GM12878 (cell line): ENCODE results near the gene BNC2. TPM values are rescaled to one million over a fixed set of nuclear protein-coding genes. Genes with fewer than 3 reads are reported as not detected.

Experiments used
- ATAC-seq: fragments of 200-7000 bp; cut with Tn5 transposase; 3 replicates; pipeline ENCODE4 v1.9.1; 2020; ENCODE audit warnings: mild to moderate bottlenecking, moderate library complexity
- BruUV-seq: library from RNA; stranded (reverse); fragments of 400-500 nt; replicated peaks from 2 replicates; lab custom pipeline; 2021; lab: Mats Ljungman, UMichigan
- CTCF ChIA-PET: fragments of 300-600 bp; sonication (Branson Sonifier 250); formaldehyde crosslinking; extraction: SDS; loops from one replicate; lab custom pipeline; 2021; ENCODE audit warnings: inconsistent platforms; lab: Yijun Ruan, JAX
- POLR2A ChIA-PET: fragments of 350-600 bp; formaldehyde crosslinking; extraction: SDS; loops from one replicate; lab custom pipeline; 2021; ENCODE audit warnings: inconsistent platforms; lab: Charles Lee
- RAD21 ChIA-PET: fragments of 300-600 bp; sonication (Branson Sonifier 250); formaldehyde crosslinking; loops from one replicate; lab custom pipeline; 2023; ENCODE audit warnings: antibody characterized with exemption; ENCODE audit not compliant: unreplicated experiment; lab: Charles Lee
- SMC1A ChIA-PET: fragments of 300-600 bp; sonication (Branson Sonifier 250); formaldehyde crosslinking; loops from one replicate; lab custom pipeline; 2023; ENCODE audit not compliant: unreplicated experiment, uncharacterized antibody; lab: Charles Lee
- DNase-seq: peaks from one replicate; pipeline ENCODE4 v3.0.0-alpha.2; 2011; ENCODE audit warnings: low read depth, low spot score
- FAIRE-seq: peaks from 3 replicates; lab custom pipeline; 2011; peaks lifted over from hg19 to GRCh38; lab: Jason Lieb, UNC
- H2AFZ ChIP-seq: 2 replicates; pipeline ENCODE4 v1.6.0; 2011; ENCODE audit warnings: low read depth, low read length, control low read depth; ENCODE audit not compliant: control insufficient read depth
- H3K27ac ChIP-seq: 2 replicates; pipeline ENCODE4 v1.5.1; 2011; ENCODE audit warnings: control low read depth; ENCODE audit not compliant: control insufficient read depth, insufficient read depth
- H3K27me3 ChIP-seq, 2 experiments: replicated peaks in 1 of 2; 2 replicates each; pipeline versions ENCODE4 v1.6.0 to v1.6.1; 2011; ENCODE audit warnings: low read length in 1 of 2; ENCODE audit not compliant: control insufficient read depth in 2 of 2, insufficient read depth in 2 of 2
- H3K36me3 ChIP-seq, 2 experiments: 2 replicates each; pipeline ENCODE4 v1.5.1; 2011; ENCODE audit warnings: low read length in 1 of 2; ENCODE audit not compliant: control insufficient read depth in 2 of 2, insufficient read depth in 2 of 2
- H3K4me1 ChIP-seq: 2 replicates; pipeline ENCODE4 v1.6.1; 2011; ENCODE audit warnings: mild to moderate bottlenecking, low read length, moderate library complexity, mixed read lengths; ENCODE audit not compliant: control insufficient read depth, insufficient read depth
- H3K4me2 ChIP-seq: 2 replicates; pipeline ENCODE4 v1.6.0; 2011; ENCODE audit warnings: control low read depth; ENCODE audit not compliant: control insufficient read depth, insufficient read depth
- H3K4me3 ChIP-seq: fragments of 200-600 bp; sonication (generic); 2 replicates; pipeline ENCODE4 v1.5.1; 2016
- H3K79me2 ChIP-seq: 2 replicates; pipeline ENCODE4 v1.6.0; 2011; ENCODE audit warnings: low read length; ENCODE audit not compliant: control insufficient read depth, insufficient read depth
- H3K9ac ChIP-seq: 2 replicates; pipeline ENCODE4 v1.8.0; 2011; ENCODE audit warnings: low read length, control low read depth, mixed read lengths; ENCODE audit not compliant: control insufficient read depth, insufficient read depth
- H3K9me3 ChIP-seq: replicated peaks from 3 replicates; pipeline ENCODE4 v1.5.1; 2011; ENCODE audit warnings: mild to moderate bottlenecking, low read length; ENCODE audit not compliant: control insufficient read depth, insufficient read depth
- H4K20me1 ChIP-seq: 2 replicates; pipeline ENCODE4 v1.6.0; 2011; ENCODE audit not compliant: control insufficient read depth, insufficient read depth
- IKZF1 ChIP-seq: fragments of 450-650 bp; conservative IDR thresholded peaks from 2 replicates; pipeline ENCODE4 v1.6.1; 2017; ENCODE audit warnings: antibody characterized with exemption, mild to moderate bottlenecking
- KAT2A ChIP-seq: conservative IDR thresholded peaks from 2 replicates; pipeline ENCODE4 v1.6.1; 2011; ENCODE audit warnings: low read depth, low read length; ENCODE audit not compliant: control insufficient read depth
- NFYB ChIP-seq: IDR thresholded peaks from 2 replicates; pipeline ENCODE4 v1.6.1; 2011; ENCODE audit warnings: low read depth, mild to moderate bottlenecking, low read length, improper control_type of control experiment, moderate library complexity; ENCODE audit not compliant: insufficient read depth
- NR2C1 ChIP-seq: fragments of 450-650 bp; IDR thresholded peaks from 2 replicates; pipeline ENCODE4 v1.6.1; 2017; ENCODE audit warnings: antibody characterized with exemption, mild to moderate bottlenecking, moderate library complexity
- POLR2A ChIP-seq: IDR thresholded peaks from 2 replicates; pipeline ENCODE4 v1.6.1; 2011; ENCODE audit warnings: low read depth, mild to moderate bottlenecking, low read length
- RFX5 ChIP-seq: IDR thresholded peaks from 2 replicates; pipeline ENCODE4 v1.6.1; 2011; ENCODE audit warnings: low read depth, low read length, improper control_type of control experiment
- TAF1 ChIP-seq: IDR thresholded peaks from 2 replicates; pipeline ENCODE4 v1.6.1; 2011; ENCODE audit warnings: mild to moderate bottlenecking, low read depth, low read length, borderline replicate concordance
- ZBED1 ChIP-seq: IDR thresholded peaks from 2 replicates; pipeline ENCODE4 v1.6.1; 2016; ENCODE audit warnings: borderline replicate concordance
- ZNF24 ChIP-seq: fragments of 450-650 bp; IDR thresholded peaks from 2 replicates; pipeline ENCODE4 v1.6.1; 2017; ENCODE audit warnings: antibody characterized with exemption, mild to moderate bottlenecking
- ZNF274 ChIP-seq: IDR thresholded peaks from one replicate; pipeline ENCODE4 v1.8.0; 2011; ENCODE audit not compliant: insufficient read length, insufficient read depth
- ZNF384 ChIP-seq: IDR thresholded peaks from 2 replicates; pipeline ENCODE4 v1.6.1; 2012; ENCODE audit warnings: low read depth, mild to moderate bottlenecking, low read length, improper control_type of control experiment, borderline replicate concordance
- in situ Hi-C: fragments of 300-500 bp; cut with MboI; formaldehyde crosslinking; loops from 9 replicates; pipeline ENCODE4 v1.14.3; 2018; ENCODE audit warnings: mixed read lengths
- intact Hi-C: fragments of 100-400 bp; cut with micrococcal nuclease; formaldehyde crosslinking; loops from one replicate; pipeline ENCODE4 v1.14.2; 2022; ENCODE audit not compliant: unreplicated experiment
- polyA plus RNA-seq, 11 experiments: library from polyadenylated mRNA; depleted of rRNA in 4 of 11; unstranded in 6 of 11; stranded (reverse) in 5 of 11; fragments of >200 nt; fragmentation: Nextera tagmentation in 4 of 11; fragmentation: Illumina TruSeq in 1 of 11; extraction: Ambion mirVana in 4 of 11; extraction: Trizol in 1 of 11; gene quantifications; 1 replicate in 1 of 11; 2 replicates in 10 of 11; pipeline versions ENCODE4 v1.2.1 to v1.2.3, GENCODE V29; 2011 to 2016; ENCODE audit warnings: inconsistent platforms in 2 of 11, missing spikeins in 2 of 11, low read depth in 1 of 11
- total RNA-seq, 4 experiments: library from RNA; depleted of rRNA in 3 of 4; stranded (reverse); fragments of >200 nt in 3 of 4; fragmentation: Illumina TruSeq in 1 of 4; extraction: Trizol in 1 of 4; gene quantifications; 2 replicates each; pipeline versions ENCODE4 v1.2.1 to v1.2.3, GENCODE V29; 2013 to 2021
- TF ChIP-seq, protein P1 (sequence below): IDR thresholded peaks from 2 replicates; pipeline ENCODE4 v1.6.1; 2012; ENCODE audit warnings: improper control_type of control experiment, low read depth, low read length; ENCODE audit not compliant: insufficient replicate concordance
- TF ChIP-seq, protein P2 (sequence below): IDR thresholded peaks from 2 replicates; pipeline ENCODE4 v1.6.1; 2011; ENCODE audit warnings: low read depth, low read length, improper control_type of control experiment, borderline replicate concordance

Gene BNC2
- total and polyA plus RNA-seq, 10 of the 15 experiments (the other 5 are each of a cell fraction or from before 2014, with no cell fraction given), result 0.05 to 14.5 (median 0.26) TPM

- ChIA-PET SMC1A (interaction anchor here (0.5 to 3.2 kb wide), 8 partner anchors 8 to 120 kb away, joined by 3 to 17 read pairs (median 3); no protein-coding TSS in a partner anchor), RAD21 (interaction anchor here (1.1 kb wide), 1 partner anchor 28 kb away, joined by 5 read pairs; no protein-coding TSS in a partner anchor), CTCF (interaction anchor here (0.6 to 0.7 kb wide), 3 partner anchors 22 to 1830 kb away, joined by 3 read pairs; no protein-coding TSS in a partner anchor), POLR2A (interaction anchor here (0.6 to 1.0 kb wide), 3 partner anchors 24 to 69 kb away, joined by 3 to 4 read pairs (median 3); no protein-coding TSS in a partner anchor)
- no peak for ATAC-seq
- Histone ChIP-seq H3K79me2 (no peaks in the 10 kb centered on the region), H3K9ac (no peak overlapping the region), H3K27ac (no peak overlapping the region), H3K27me3 (no peaks in the 10 kb centered on the region), H2AFZ (no peak overlapping the region), H3K4me3 (no peak overlapping the region), H3K9me3 (no peaks in the 10 kb centered on the region), H3K4me2 (no peak overlapping the region), H3K4me1 (peaks cover 8% of the 10 kb centered on the region; the same call in 1 of the 2 replicates), H3K36me3 (no peaks in the 10 kb centered on the region), H4K20me1 (no peaks in the 10 kb centered on the region)
- intact Hi-C loops (loop anchor here (5.0 kb wide), 1 partner anchor 264 kb away; no protein-coding TSS in a partner anchor), in situ Hi-C loops (no loop called here)
- BruUV-seq, result no TSS peak
- DNase-seq, result no peak
- TF ChIP-seq ZNF24, result no peak
- TF ChIP-seq RFX5, result no peak
- no peak for TF ChIP-seq KAT2A
- no peak for TF ChIP-seq ZNF384
- TF ChIP-seq, protein P1, sequence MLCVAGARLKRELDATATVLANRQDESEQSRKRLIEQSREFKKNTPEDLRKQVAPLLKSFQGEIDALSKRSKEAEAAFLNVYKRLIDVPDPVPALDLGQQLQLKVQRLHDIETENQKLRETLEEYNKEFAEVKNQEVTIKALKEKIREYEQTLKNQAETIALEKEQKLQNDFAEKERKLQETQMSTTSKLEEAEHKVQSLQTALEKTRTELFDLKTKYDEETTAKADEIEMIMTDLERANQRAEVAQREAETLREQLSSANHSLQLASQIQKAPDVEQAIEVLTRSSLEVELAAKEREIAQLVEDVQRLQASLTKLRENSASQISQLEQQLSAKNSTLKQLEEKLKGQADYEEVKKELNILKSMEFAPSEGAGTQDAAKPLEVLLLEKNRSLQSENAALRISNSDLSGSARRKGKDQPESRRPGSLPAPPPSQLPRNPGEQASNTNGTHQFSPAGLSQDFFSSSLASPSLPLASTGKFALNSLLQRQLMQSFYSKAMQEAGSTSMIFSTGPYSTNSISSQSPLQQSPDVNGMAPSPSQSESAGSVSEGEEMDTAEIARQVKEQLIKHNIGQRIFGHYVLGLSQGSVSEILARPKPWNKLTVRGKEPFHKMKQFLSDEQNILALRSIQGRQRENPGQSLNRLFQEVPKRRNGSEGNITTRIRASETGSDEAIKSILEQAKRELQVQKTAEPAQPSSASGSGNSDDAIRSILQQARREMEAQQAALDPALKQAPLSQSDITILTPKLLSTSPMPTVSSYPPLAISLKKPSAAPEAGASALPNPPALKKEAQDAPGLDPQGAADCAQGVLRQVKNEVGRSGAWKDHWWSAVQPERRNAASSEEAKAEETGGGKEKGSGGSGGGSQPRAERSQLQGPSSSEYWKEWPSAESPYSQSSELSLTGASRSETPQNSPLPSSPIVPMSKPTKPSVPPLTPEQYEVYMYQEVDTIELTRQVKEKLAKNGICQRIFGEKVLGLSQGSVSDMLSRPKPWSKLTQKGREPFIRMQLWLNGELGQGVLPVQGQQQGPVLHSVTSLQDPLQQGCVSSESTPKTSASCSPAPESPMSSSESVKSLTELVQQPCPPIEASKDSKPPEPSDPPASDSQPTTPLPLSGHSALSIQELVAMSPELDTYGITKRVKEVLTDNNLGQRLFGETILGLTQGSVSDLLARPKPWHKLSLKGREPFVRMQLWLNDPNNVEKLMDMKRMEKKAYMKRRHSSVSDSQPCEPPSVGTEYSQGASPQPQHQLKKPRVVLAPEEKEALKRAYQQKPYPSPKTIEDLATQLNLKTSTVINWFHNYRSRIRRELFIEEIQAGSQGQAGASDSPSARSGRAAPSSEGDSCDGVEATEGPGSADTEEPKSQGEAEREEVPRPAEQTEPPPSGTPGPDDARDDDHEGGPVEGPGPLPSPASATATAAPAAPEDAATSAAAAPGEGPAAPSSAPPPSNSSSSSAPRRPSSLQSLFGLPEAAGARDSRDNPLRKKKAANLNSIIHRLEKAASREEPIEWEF, result no peak
- TF ChIP-seq IKZF1, result no peak
- TF ChIP-seq NFYB, result no peak
- TF ChIP-seq ZNF274, result no peak
- TF ChIP-seq, protein P2, sequence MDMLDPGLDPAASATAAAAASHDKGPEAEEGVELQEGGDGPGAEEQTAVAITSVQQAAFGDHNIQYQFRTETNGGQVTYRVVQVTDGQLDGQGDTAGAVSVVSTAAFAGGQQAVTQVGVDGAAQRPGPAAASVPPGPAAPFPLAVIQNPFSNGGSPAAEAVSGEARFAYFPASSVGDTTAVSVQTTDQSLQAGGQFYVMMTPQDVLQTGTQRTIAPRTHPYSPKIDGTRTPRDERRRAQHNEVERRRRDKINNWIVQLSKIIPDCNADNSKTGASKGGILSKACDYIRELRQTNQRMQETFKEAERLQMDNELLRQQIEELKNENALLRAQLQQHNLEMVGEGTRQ, result no peak
- no peak for TF ChIP-seq POLR2A
- no peak for TF ChIP-seq ZBED1
- TF ChIP-seq NR2C1, result no peak
- no peak for TF ChIP-seq TAF1
- FAIRE-seq, result no peak
Measured at GRCh38 chr9:16455842-16456241, 414.6 kb downstream of the BNC2 start.
